HG03066 (cell line): ENCODE measurements around the gene CWF19L2.
"Not testable (repeated sequence)": the region's sequence is repeated elsewhere in the genome, so short reads cannot be mapped to it uniquely, and the experiment has no call there.

Experiments
- ATAC-seq: cut with Tn5 transposase; IDR thresholded peaks from one replicate; pipeline ENCODE4 v1.9.1; 2021; ENCODE audit warnings: low read depth; ENCODE audit not compliant: unreplicated experiment

The CWF19L2 gene

GRCh38 chr11:107439586-107440167 lies 17.9 kb downstream of the CWF19L2 start:
- no peak for ATAC-seq

- ATAC-seq = no peak
Observed at GRCh38 chr11:107438148-107438547, 19.5 kb downstream of the CWF19L2 start.

- ATAC-seq = no peak
Observed at GRCh38 chr11:107430525-107430924, 27.1 kb downstream of the CWF19L2 start.

DNA sequence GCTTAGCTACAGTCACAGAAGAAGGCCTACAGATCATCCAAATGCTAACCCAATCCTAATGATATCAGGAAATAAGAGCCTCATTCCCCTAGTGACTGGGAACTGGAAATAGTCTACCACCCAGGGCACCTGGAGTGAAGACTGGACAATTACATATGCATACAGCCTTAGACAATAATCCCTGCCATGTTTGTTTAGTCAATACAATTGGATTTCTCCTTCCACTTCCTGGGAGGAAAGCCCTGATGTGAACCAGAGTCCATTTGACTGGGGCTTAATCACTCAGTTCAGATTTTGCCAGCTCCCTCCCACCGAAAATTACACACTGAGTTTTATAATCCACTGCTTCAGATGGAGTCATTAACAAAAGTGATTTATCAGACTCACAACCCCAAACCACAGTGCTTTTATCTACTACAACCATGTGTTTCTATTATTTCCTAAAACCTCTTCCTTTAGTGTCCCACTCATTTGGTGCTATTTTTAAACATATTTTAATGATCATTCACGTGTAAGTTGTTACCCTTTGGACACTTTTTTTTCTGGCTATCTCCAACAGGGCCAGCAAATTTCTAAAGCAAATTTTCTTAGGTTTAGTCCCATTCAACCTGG lies 29.9 kb downstream of the CWF19L2 start:
- ATAC-seq = no peak

GRCh38 chr11:107413352-107413751 lies 44.3 kb downstream of the CWF19L2 start:
- ATAC-seq = no peak

GRCh38 chr11:107408762-107409211 lies 48.8 kb downstream of the CWF19L2 start:
- peak; percentile 49 for ATAC-seq

DNA sequence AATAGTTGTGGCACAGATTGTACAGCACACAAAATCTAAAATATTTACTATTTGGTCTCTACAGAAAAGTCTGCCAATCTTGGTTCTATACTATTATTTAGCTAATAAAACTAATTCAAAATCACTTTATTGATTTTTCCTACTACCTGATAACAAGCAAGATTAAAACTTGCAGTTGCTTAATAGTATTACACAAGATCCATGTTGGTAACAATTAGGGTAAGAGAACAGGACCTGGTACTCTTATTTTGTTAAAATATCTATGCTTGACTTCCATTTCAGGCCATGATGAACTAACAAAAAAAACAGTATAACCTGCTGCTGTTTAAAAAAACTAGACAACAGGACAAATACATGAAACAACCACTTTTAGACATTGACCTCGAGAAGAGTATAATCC lies 52.4 kb downstream of the CWF19L2 start:
- ATAC-seq = no peak

DNA sequence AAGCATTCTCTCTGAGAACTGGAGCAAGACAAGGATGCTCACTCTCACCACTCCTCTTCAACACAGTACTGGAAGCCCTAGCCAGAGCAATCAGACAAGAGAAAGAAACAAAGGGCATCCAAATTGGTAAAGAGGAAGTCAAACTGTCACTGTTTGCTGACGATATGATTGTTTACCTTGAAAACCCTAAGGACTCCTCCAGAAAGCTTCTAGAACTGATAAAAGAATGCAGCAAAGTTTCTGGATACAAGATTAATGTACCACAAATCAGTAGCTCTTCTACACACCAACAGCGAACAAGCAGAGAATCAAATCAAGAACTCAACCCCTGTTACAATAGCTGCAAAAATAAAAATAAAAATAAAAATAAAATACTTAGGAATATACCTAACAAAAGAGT lies 56.5 kb downstream of the CWF19L2 start:
- ATAC-seq = not testable (repeated sequence)

- ATAC-seq = no peak
Observed at GRCh38 chr11:107397357-107397756, 60.3 kb downstream of the CWF19L2 start.

DNA sequence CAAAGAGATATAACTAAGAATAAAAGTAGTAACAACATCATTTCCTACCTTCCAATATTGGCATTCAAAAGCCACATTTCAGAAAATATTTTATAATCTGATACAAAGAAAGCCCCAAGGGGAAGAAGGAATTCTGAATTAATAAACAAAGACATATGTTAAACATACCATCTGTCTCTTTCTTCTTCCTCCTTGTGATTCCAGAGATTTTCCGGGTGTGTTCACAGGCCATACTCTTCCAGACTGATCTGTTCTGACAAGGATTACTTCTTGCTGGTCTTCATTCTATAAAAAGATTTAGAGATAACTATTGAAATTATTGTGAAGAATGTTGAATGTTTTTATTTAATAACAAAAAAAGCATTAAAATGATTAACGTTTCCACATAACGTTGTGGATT lies 65.0 kb downstream of the CWF19L2 start:
- no peak for ATAC-seq

- ATAC-seq = not testable (repeated sequence)
Observed at GRCh38 chr11:107390701-107391100, 66.9 kb downstream of the CWF19L2 start.

- no peak for ATAC-seq
Observed at GRCh38 chr11:107387666-107388065, 70.0 kb downstream of the CWF19L2 start.

DNA sequence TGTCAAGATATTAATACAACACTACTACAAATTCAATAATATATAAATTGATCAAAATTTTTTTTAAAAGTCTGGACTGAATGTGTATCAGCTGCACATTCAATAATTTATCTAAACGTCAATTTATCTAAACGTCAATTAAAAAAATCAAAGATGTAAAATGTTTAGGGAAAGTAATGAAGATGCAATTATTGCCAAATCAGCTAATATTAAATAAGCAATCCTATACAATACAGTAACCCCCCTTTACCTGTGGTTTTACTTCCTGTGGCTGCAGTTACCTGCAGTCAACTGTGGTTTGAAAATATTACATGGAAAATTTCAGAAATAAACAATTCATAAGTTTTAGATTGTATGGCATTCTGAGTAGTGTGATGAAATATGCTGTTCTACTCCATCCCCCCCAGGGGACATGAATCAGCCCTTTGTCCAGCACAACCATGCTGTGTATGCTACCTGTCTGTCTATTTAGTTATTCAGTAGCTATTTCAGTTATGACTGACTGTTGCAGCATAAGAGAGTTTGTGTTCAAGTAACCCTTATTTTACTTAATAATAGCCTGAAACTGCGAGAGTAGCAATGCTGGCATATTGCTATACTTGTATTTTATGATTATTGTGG lies 72.2 kb downstream of the CWF19L2 start:
- no peak for ATAC-seq

- no peak for ATAC-seq
Observed at GRCh38 chr11:107384144-107384852, 73.3 kb downstream of the CWF19L2 start.

GRCh38 chr11:107372439-107372838 lies 85.2 kb downstream of the CWF19L2 start:
- no peak for ATAC-seq

DNA sequence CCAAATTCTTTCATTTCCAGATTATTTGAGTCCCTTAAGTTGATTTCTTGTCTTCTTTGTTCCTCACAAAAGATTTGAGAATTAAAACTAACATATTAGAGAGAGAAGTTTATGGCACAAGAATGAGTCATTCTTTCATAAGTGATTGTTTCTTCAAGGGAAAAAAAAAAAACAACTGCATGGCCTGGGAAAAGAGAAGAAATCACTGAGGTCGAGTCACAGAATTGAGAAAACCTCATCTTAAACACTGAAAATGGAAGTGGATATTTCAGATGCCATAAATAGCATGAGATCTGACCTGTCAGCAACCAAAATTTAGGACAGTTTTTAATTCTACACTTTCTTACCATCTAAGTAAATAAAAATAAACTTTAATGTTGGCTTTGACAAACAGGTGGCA lies 87.2 kb downstream of the CWF19L2 start:
- no peak for ATAC-seq

- no peak for ATAC-seq
Observed at GRCh38 chr11:107359701-107360100, 97.9 kb downstream of the CWF19L2 start.

GRCh38 chr11:107357877-107358276 lies 99.7 kb downstream of the CWF19L2 start:
- ATAC-seq = no peak

DNA sequence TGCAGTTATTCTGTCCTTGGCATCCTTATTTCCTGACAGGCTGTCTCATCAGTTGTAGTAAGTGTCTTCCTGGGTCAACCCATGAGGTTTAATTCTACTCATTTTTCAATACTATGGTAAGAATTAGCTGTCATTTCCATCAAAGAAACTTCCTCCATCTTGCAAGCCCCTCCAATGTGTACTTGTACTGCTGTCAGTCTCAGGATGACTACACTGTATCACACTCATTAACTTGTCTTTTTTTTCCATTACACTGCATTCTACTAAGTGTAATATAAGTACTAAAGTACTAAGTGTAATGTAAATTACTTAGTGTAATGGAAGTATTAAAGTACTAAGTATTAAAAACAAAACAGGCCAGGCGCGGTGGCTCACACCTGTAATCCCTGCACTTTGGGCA lies 102.8 kb downstream of the CWF19L2 start:
- ATAC-seq = no peak

- ATAC-seq = no peak
Observed at GRCh38 chr11:107337917-107338316, 119.7 kb downstream of the CWF19L2 start.

- no peak for ATAC-seq
Observed at GRCh38 chr11:107331728-107332127, 125.9 kb downstream of the CWF19L2 start.
